Testis (tissue), 3 donors: ENCODE data around the gene WIPF3. TPM values are rescaled to one million over a fixed set of nuclear protein-coding genes. Genes with fewer than 3 reads are reported as not detected.

Source experiments
- DNase-seq: peaks from one replicate; pipeline ENCODE4 v3.0.0-alpha.2; 2019
- H3K27ac ChIP-seq, 2 donors: fragments of 200-600 bp; sonication (generic); one replicate each; pipeline ENCODE4 v1.5.1; 2019
- H3K27me3 ChIP-seq: fragments of 200-600 bp; sonication (generic); one replicate; pipeline ENCODE4 v1.5.1; 2019
- H3K36me3 ChIP-seq: fragments of 200-600 bp; sonication (generic); one replicate; pipeline ENCODE4 v1.5.1; 2017; ENCODE audit warnings: low read depth; ENCODE audit errors: missing control alignments
- H3K4me1 ChIP-seq: fragments of 200-600 bp; sonication (generic); one replicate; pipeline ENCODE4 v1.5.1; 2019
- H3K4me3 ChIP-seq, 2 donors: fragments of 200-600 bp; sonication (generic); one replicate each; pipeline ENCODE4 v1.5.1; 2017 to 2019
- H3K9me3 ChIP-seq: fragments of 200-600 bp; sonication (generic); one replicate; pipeline ENCODE4 v1.5.1; 2017
- POLR2A ChIP-seq: fragments of 450-650 bp; IDR thresholded peaks from one replicate; pipeline ENCODE4 v1.6.1; 2017; ENCODE audit warnings: antibody characterized with exemption, mild to moderate bottlenecking, moderate library complexity
- WGBS, 2 donors: methylation state at CpG; one replicate each; pipeline ENCODE4 v1.1.5; 2018; 5-methylcytosine and 5-hydroxymethylcytosine counted together
- intact Hi-C: fragments of 100-400 bp; cut with DNase I; formaldehyde crosslinking; loops from one replicate; pipeline ENCODE4 v1.15.1; 2023; ENCODE audit warnings: low total_unique reads
- polyA plus RNA-seq: library from polyadenylated mRNA; stranded (reverse); fragments of 350-450 nt; fragmentation: Illumina TruSeq; extraction: RNeasy Lipid Tissue Mini Kit (QIAGEN cat#74804); gene quantifications from one replicate; pipeline ENCODE4 v1.2.3, GENCODE V29; 2014; ENCODE audit warnings: low read depth, low replicate concordance; ENCODE audit not compliant: insufficient read depth
- total RNA-seq, 2 donors: library from RNA; depleted of rRNA; stranded (reverse); fragments of >200 nt; gene quantifications; one replicate each; pipeline ENCODE4 v1.2.3, GENCODE V29; 2016
- TF ChIP-seq, protein P1 (sequence below), 3 experiments: fragments of 450-650 bp in 2 of 3; fragments of 200-600 bp in 1 of 3; sonication (generic) in 1 of 3; IDR thresholded peaks; one replicate each; pipeline ENCODE4 v1.5.1; 2016 to 2019; ENCODE audit warnings: antibody characterized with exemption in 3 of 3, mild to moderate bottlenecking in 2 of 3, moderate library complexity in 1 of 3

Gene WIPF3
- total and polyA plus RNA-seq, 3 donors from 2014 or later, result 42.7 to 110 (median 80.7) TPM

DNA sequence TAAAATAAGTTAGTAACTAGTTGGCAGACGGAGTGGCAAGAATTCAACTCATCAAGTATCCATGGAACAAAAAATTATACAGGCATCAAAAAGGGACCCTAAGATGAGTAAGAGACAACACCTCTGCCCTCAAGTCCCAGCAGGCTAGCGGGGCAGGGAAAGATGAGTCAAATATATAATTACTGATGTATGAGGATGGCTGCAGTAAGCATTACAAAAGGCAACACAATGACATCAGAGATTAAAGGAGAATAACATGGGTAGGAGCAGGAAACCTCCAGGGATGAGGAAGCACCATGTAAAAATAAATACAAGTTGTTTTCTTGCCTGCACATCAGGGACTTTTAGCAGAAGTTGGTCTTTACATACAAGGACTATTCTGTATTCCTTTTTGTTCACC is 133.9 kb downstream of the WIPF3 start:
- intact Hi-C loops, result no loop called here
- DNase-seq, result no peak
- TF ChIP-seq, protein P1, sequence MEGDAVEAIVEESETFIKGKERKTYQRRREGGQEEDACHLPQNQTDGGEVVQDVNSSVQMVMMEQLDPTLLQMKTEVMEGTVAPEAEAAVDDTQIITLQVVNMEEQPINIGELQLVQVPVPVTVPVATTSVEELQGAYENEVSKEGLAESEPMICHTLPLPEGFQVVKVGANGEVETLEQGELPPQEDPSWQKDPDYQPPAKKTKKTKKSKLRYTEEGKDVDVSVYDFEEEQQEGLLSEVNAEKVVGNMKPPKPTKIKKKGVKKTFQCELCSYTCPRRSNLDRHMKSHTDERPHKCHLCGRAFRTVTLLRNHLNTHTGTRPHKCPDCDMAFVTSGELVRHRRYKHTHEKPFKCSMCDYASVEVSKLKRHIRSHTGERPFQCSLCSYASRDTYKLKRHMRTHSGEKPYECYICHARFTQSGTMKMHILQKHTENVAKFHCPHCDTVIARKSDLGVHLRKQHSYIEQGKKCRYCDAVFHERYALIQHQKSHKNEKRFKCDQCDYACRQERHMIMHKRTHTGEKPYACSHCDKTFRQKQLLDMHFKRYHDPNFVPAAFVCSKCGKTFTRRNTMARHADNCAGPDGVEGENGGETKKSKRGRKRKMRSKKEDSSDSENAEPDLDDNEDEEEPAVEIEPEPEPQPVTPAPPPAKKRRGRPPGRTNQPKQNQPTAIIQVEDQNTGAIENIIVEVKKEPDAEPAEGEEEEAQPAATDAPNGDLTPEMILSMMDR (IDR thresholded peaks at IDR 0.05), result no peak
- TF ChIP-seq POLR2A, result no peak
- Histone ChIP-seq H3K4me3 (no peak overlapping the region), H3K9me3 (no peaks in the 10 kb centered on the region), H3K36me3 (no peaks in the 10 kb centered on the region), H3K27me3 (no peaks in the 10 kb centered on the region), H3K4me1 (no peaks in the 10 kb centered on the region), H3K27ac (no peak overlapping the region)
- WGBS, 2 donors, result 91 to 92% methylated on average over 2 of the region's 2 CpGs

DNA sequence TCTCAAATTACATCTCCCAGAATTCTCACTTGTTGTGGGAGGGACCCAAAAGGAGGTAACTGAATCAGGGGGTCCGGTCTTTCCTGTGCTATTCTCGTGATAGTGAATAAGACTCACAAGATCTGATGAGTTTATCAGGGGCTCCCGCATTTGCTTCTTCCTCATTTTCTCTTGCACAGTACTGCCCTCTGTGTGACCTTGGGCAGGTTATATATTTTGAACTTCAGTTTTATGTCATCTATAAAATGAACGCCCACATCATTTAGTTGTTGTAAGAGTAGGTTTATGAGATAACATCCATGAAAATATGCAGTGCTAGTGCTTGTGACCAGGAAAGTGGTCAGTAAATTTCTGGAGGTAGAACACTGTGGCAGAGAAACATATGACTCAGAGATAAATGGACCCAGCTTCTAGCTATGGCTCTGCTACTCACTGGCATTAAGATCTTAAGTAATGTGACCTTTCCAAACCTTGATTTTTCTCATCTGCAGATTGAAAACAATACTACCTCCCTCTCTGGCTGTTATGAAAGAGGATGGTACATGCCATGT is 139.0 kb downstream of the WIPF3 start:
- H3K27ac ChIP-seq, result no peak overlapping the region
- intact Hi-C loops, result no loop called here

DNA sequence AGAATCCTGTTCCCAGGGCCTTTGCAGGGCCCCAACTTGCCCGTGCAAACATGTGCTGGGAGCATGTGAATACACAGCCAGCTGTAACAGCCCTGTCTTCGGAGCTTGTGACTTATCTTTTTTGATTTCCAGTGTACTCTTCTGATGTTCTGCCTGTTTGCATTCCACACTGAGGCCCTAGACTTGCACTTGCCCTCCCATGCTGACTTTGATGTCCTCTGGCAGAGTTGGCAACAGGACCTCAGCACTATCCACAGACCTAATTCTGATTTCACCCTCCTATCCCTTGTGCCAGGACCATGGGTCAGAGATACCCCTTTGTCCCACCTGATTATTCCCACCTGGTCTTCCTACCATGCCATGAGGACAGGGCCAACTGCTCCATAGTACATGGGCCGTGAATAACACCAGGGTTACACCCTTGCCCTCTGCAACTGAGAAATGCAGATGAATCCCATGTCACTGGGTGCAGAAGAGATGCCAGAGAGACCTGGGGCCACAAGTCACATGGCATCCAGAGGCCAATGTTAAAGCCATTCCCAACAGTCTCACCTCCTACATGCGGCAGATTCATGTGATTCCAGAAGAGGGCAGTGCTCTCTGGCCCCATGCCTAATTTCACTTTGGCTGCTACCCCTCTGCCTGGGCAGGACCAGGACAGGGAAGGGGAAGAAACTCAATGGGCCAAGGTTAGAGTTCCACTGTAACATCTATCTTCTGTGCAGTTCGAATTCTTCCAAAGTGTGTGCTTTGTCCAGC is 140.3 kb downstream of the WIPF3 start:
- peak; percentile 36 for DNase-seq
- 68 to 75% methylated on average over 3 to 5 of the region's 5 CpGs for WGBS, 2 donors
- intact Hi-C loops, result no loop called here
- H3K4me1 ChIP-seq, result no peaks in the 10 kb centered on the region
- no peaks in the 10 kb centered on the region for H3K27me3 ChIP-seq
- H3K36me3 ChIP-seq, result no peaks in the 10 kb centered on the region
- no peak overlapping the region for H3K27ac ChIP-seq
- no peak for TF ChIP-seq POLR2A
- TF ChIP-seq, protein P1 (IDR thresholded peaks at IDR 0.05), result peak in 2 of 3 experiments; percentile 3 to 23
- no peak overlapping the region for H3K4me3 ChIP-seq
- H3K9me3 ChIP-seq, result no peaks in the 10 kb centered on the region

More for the DNA sequence above, 139.0 kb downstream of the WIPF3 start:
- H3K27me3 ChIP-seq, result no peaks in the 10 kb centered on the region
- 93 to 95% methylated on average over 4 of the region's 4 CpGs for WGBS, 2 donors
- H3K9me3 ChIP-seq, result no peaks in the 10 kb centered on the region
- TF ChIP-seq, protein P1 (IDR thresholded peaks at IDR 0.05), result no peak
- no peak for TF ChIP-seq POLR2A
- H3K4me3 ChIP-seq, result no peak overlapping the region
- H3K4me1 ChIP-seq, result no peaks in the 10 kb centered on the region
- DNase-seq, result no peak
- no peaks in the 10 kb centered on the region for H3K36me3 ChIP-seq

DNA sequence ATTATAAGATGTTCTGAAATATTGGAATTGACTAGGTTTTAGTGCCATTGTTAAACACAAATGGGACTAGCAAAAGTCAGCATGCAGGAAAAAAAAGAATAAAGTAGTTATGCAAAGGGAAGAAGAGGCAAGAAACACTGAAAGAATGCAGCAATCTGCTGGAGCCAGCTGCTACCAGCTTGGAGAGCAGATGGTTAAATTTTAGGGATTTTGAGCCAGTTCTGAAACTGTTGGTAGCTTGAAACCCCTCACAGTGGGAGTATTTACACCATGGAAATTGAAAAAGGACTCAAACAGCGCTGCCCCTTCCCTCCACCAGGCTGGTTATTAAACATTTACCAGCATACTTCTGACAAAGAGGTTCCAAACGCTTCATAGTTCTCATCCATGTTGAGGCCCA is 142.3 kb downstream of the WIPF3 start:
- no peak for DNase-seq
- H3K4me1 ChIP-seq, result no peaks in the 10 kb centered on the region
- intact Hi-C loops, result no loop called here
- H3K36me3 ChIP-seq, result no peaks in the 10 kb centered on the region
- WGBS, 2 donors, result 74 to 92% methylated on average over 2 of the region's 2 CpGs
- TF ChIP-seq POLR2A, result no peak
- TF ChIP-seq, protein P1 (IDR thresholded peaks at IDR 0.05), result no peak
- H3K27me3 ChIP-seq, result no peaks in the 10 kb centered on the region
- no peak overlapping the region for H3K27ac ChIP-seq
- H3K9me3 ChIP-seq, result no peaks in the 10 kb centered on the region
- H3K4me3 ChIP-seq, result no peak overlapping the region
